GM19238 (cell line): ENCODE results near the gene CFAP20DC.
"Not testable (repeated sequence)": the region's sequence is repeated elsewhere in the genome, so short reads cannot be mapped to it uniquely, and the experiment has no call there.

Experiments
- DNase-seq: peaks from one replicate; pipeline ENCODE4 v3.0.0; 2011; ENCODE audit warnings: low spot score; ENCODE audit not compliant: insufficient read length

CFAP20DC gene

DNA sequence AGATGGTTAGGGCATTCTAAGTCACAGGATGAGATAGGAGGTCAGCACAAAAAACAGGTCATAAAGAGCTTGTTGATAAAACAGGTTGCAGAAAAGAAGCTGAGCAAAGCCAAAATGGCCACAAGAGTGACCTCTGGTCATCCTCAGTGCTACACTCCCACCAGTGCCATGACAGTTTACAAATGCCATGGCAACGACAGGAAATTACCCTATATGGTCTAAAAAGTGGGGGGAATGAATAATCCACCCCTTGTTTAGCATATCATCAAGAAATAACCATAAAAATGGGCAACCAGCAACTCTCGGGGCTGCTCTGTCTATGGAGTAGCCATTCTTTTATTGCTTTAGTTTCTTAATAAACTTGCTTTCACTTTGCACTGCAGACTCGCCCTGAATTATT, 353.0 kb downstream of the CFAP20DC start:
- DNase-seq, result not testable (repeated sequence)

DNA sequence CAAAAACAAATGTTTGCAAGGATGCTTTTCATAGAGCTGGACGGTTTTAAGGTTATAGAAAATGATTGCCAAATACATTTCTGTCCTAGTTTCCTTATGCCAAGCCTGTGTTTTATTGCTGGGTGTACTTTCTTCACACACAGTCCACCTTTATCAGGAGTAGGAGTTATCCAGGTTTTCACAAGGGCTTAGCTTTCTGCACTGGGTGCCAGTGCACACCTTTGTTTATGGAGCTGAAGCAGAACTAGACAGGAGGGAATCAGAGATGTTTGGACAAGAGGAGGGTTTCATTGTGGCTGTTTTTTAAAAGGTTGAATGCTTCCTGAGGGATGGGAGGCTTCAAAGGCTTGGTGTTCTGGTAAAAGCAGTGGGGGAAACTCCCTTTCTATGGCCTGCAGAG, 353.7 kb downstream of the CFAP20DC start:
- no peak for DNase-seq

DNA sequence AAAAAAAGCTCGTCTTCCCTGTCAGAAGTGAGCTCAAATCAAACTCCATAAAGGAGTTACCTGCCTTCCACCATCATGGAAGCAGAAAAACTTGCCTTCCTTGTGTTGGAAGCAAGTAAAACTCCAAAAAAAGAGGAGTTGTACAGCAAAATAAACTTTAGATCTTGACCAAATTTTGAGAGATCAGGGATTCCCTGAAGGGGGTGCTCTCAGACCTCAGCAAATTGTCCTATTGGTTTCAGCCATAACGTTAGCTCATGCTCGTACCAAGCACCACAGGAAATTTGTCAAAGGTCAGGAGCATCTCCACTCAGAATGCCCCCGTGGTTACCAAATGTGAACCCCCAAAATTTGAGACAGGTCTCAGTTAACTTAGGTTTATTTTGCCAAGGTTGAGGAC, 354.5 kb downstream of the CFAP20DC start:
- DNase-seq, result not testable (repeated sequence)

GRCh38 chr3:58693940-58694850, 355.6 kb downstream of the CFAP20DC start:
- DNase-seq, result no peak

- DNase-seq, result no peak
These were observed 357.3 kb downstream of the CFAP20DC start for GRCh38 chr3:58692484-58692883.
